Liver (tissue), 9 donors: Measurements from ENCODE around the gene BACH2. TPM values are rescaled to one million over a fixed set of nuclear protein-coding genes. Genes with fewer than 3 reads are reported as not detected.

ENCODE experiments used
- DNase-seq: peaks from one replicate; pipeline ENCODE4 v3.0.0-alpha.2; 2017; ENCODE audit warnings: low spot score
- H3K27ac ChIP-seq, 2 donors: one replicate each; pipeline ENCODE4 v1.7.0; 2013; ENCODE audit warnings: inconsistent platforms in 2 of 2, low read length in 2 of 2, control low read depth in 1 of 2, low read depth in 1 of 2, mild to moderate bottlenecking in 1 of 2
- H3K27me3 ChIP-seq, 4 donors: one replicate each; pipeline versions ENCODE4 v1.6.1 to v1.7.0; 2013; ENCODE audit warnings: low read length in 3 of 4, inconsistent platforms in 1 of 4, mild to moderate bottlenecking in 1 of 4, moderate library complexity in 1 of 4; ENCODE audit not compliant: control insufficient read depth in 4 of 4, insufficient read depth in 4 of 4
- H3K36me3 ChIP-seq, 4 donors: one replicate each; pipeline versions ENCODE4 v1.6.1 to v1.7.0; 2013; ENCODE audit warnings: low read length in 3 of 4, mild to moderate bottlenecking in 3 of 4, low read depth in 1 of 4, moderate library complexity in 1 of 4; ENCODE audit not compliant: control insufficient read depth in 4 of 4, insufficient read depth in 3 of 4
- H3K4me1 ChIP-seq, 4 donors: one replicate each; pipeline versions ENCODE4 v1.6.1 to v1.7.0; 2013; ENCODE audit warnings: low read length in 3 of 4, mild to moderate bottlenecking in 3 of 4, moderate library complexity in 1 of 4; ENCODE audit not compliant: control insufficient read depth in 4 of 4, insufficient read depth in 4 of 4
- H3K4me3 ChIP-seq, 3 donors: one replicate each; pipeline versions ENCODE4 v1.6.1 to v1.7.0; 2013; ENCODE audit warnings: low read length in 3 of 3, control low read depth in 1 of 3, low read depth in 1 of 3, mild to moderate bottlenecking in 1 of 3
- H3K9ac ChIP-seq, 2 donors: one replicate each; pipeline ENCODE4 v1.7.0; 2013; ENCODE audit warnings: low read length in 2 of 2, mild to moderate bottlenecking in 2 of 2, moderate library complexity in 2 of 2, control low read depth in 1 of 2, low read depth in 1 of 2
- H3K9me3 ChIP-seq, 4 donors: one replicate each; pipeline versions ENCODE4 v1.6.1 to v1.7.0; 2013; ENCODE audit warnings: low read length in 3 of 4; ENCODE audit not compliant: control insufficient read depth in 4 of 4
- ATF3 ChIP-seq: IDR thresholded peaks from 2 replicates; pipeline ENCODE4 v1.6.1; 2016; ENCODE audit warnings: antibody characterized with exemption
- CTCF ChIP-seq: fragments of 150-350 bp; IDR thresholded peaks from 2 replicates; pipeline ENCODE4 v1.5.1; 2017; ENCODE audit warnings: improper control_type of control experiment, low read depth, low read length; ENCODE audit not compliant: missing input control
- EGR1 ChIP-seq, 2 donors: IDR thresholded peaks; 2 replicates each; pipeline ENCODE4 v1.6.1; 2016 to 2018; ENCODE audit warnings: antibody characterized with exemption in 2 of 2, low read depth in 2 of 2
- FOXA1 ChIP-seq: IDR thresholded peaks from 2 replicates; pipeline ENCODE4 v1.6.1; 2016; ENCODE audit warnings: antibody characterized with exemption
- FOXA2 ChIP-seq: IDR thresholded peaks from 2 replicates; pipeline ENCODE4 v1.6.1; 2016; ENCODE audit warnings: antibody characterized with exemption
- GABPA ChIP-seq, 2 donors: IDR thresholded peaks in 1 of 2; conservative IDR thresholded peaks in 1 of 2; 2 replicates each; pipeline ENCODE4 v1.6.1; 2016; ENCODE audit warnings: antibody characterized with exemption in 2 of 2, mild to moderate bottlenecking in 1 of 2, moderate library complexity in 1 of 2
- HNF4A ChIP-seq, 2 donors: conservative IDR thresholded peaks; 2 replicates each; pipeline ENCODE4 v1.6.1; 2016; ENCODE audit warnings: antibody characterized with exemption in 2 of 2, mild to moderate bottlenecking in 2 of 2
- HNF4G ChIP-seq: IDR thresholded peaks from 2 replicates; pipeline ENCODE4 v1.6.1; 2016; ENCODE audit warnings: antibody characterized with exemption
- JUND ChIP-seq, 2 donors: IDR thresholded peaks; 2 replicates each; pipeline ENCODE4 v1.6.1; 2016; ENCODE audit warnings: antibody characterized with exemption in 2 of 2
- MAX ChIP-seq: IDR thresholded peaks from 2 replicates; pipeline ENCODE4 v1.6.1; 2016; ENCODE audit warnings: antibody characterized with exemption
- NR2F2 ChIP-seq: IDR thresholded peaks from 2 replicates; pipeline ENCODE4 v1.6.1; 2016; ENCODE audit warnings: antibody characterized with exemption
- RAD21 ChIP-seq, 2 donors: IDR thresholded peaks; 2 replicates each; pipeline ENCODE4 v1.6.1; 2016; ENCODE audit warnings: antibody characterized with exemption in 2 of 2, mild to moderate bottlenecking in 2 of 2
- REST ChIP-seq: IDR thresholded peaks from 2 replicates; pipeline ENCODE4 v1.6.1; 2016; ENCODE audit warnings: antibody characterized with exemption, mild to moderate bottlenecking
- RXRA ChIP-seq, 2 donors: IDR thresholded peaks; 2 replicates each; pipeline ENCODE4 v1.6.1; 2017 to 2018; ENCODE audit warnings: antibody characterized with exemption in 2 of 2, mild to moderate bottlenecking in 1 of 2
- SP1 ChIP-seq: IDR thresholded peaks from 2 replicates; pipeline ENCODE4 v1.6.1; 2018; ENCODE audit warnings: antibody characterized with exemption, mild to moderate bottlenecking
- TAF1 ChIP-seq: conservative IDR thresholded peaks from 2 replicates; pipeline ENCODE4 v1.6.1; 2016; ENCODE audit warnings: antibody characterized with exemption, mild to moderate bottlenecking
- YY1 ChIP-seq: IDR thresholded peaks from 2 replicates; pipeline ENCODE4 v1.6.1; 2016; ENCODE audit warnings: antibody characterized with exemption, mild to moderate bottlenecking
- ZBTB33 ChIP-seq: IDR thresholded peaks from 2 replicates; pipeline ENCODE4 v1.6.1; 2016; ENCODE audit warnings: antibody characterized with exemption
- WGBS: extraction: QIAGEN DNeasy Blood & Tissue Kit; methylation state at CpG from one replicate; pipeline ENCODE4 v1.1.7; 2013; 5-methylcytosine and 5-hydroxymethylcytosine counted together
- polyA plus RNA-seq, 2 donors: library from polyadenylated mRNA; stranded (reverse) in 1 of 2; unstranded in 1 of 2; fragments of 200-250 nt in 1 of 2; fragments of >200 nt in 1 of 2; fragmentation: Nextera tagmentation in 1 of 2; extraction: Ambion mirVana in 1 of 2; gene quantifications; one replicate each; pipeline versions ENCODE4 v1.2.1 to v1.2.3, GENCODE V29; 2013 to 2015
- total RNA-seq, 2 donors: library from RNA; depleted of rRNA; stranded (reverse); fragments of >200 nt; gene quantifications; one replicate each; pipeline ENCODE4 v1.2.3, GENCODE V29; 2014
- donor health status: healthy.
- donor health status: healthy.
- donor health status: healthy.
- donor health status: healthy.
- donor health status: healthy.

BACH2 gene
- total and polyA plus RNA-seq, 4 donors, result 1.9 to 3.7 (median 1.9) TPM

GRCh38 chr6:89986650-89987074, 310.0 kb downstream of the BACH2 start:
- DNase-seq, result no peak
- no peak overlapping the region for H3K27ac ChIP-seq
- H3K36me3 ChIP-seq, result no peaks in the 10 kb centered on the region
- WGBS, result 92% methylated on average over 3 of the region's 3 CpGs
- no peaks in the 10 kb centered on the region for H3K9me3 ChIP-seq
- no peak overlapping the region for H3K4me3 ChIP-seq
- no peak for TF ChIP-seq RXRA (IDR thresholded peaks at IDR 0.05)
- TF ChIP-seq HNF4A (conservative IDR thresholded peaks at IDR 0.05), result no peak
- TF ChIP-seq MAX, result no peak
- TF ChIP-seq JUND (IDR thresholded peaks at IDR 0.05), result no peak
- no peak for TF ChIP-seq NR2F2
- TF ChIP-seq FOXA1, result no peak
- no peak for TF ChIP-seq ATF3
- TF ChIP-seq GABPA (IDR thresholded peaks at IDR 0.05 in 1 of 2, conservative IDR thresholded peaks at IDR 0.05 in 1 of 2), result no peak
- TF ChIP-seq HNF4G, result no peak
- TF ChIP-seq SP1, result no peak
- TF ChIP-seq REST, result no peak
- no peak for TF ChIP-seq YY1
- TF ChIP-seq RAD21 (IDR thresholded peaks at IDR 0.05), result no peak
- no peak for TF ChIP-seq FOXA2
- no peak for TF ChIP-seq TAF1
- TF ChIP-seq ZBTB33, result no peak
- TF ChIP-seq EGR1 (IDR thresholded peaks at IDR 0.05; ENCODE audit: low read depth in 2 of 2), result no peak
- TF ChIP-seq CTCF, result no peak
- no peaks in the 10 kb centered on the region for H3K27me3 ChIP-seq
- no peak overlapping the region for H3K9ac ChIP-seq
- H3K4me1 ChIP-seq, result no peaks in the 10 kb centered on the region
